OCI-M2 (cell line): ENCODE results near the gene RASSF5.

Experiments used
- DNase-seq: peaks from one replicate; lab custom pipeline; 2025; ENCODE audit not compliant: unreplicated experiment; lab: John Stamatoyannopoulos, UW

The RASSF5 gene

GRCh38 chr1:206513312-206514111, 6.2 kb downstream of the RASSF5 start:
- no peak for DNase-seq

GRCh38 chr1:206514813-206515387, 7.6 kb downstream of the RASSF5 start:
- DNase-seq, result no peak

- DNase-seq, result no peak
Measured at GRCh38 chr1:206516728-206516990, 9.3 kb downstream of the RASSF5 start.

GRCh38 chr1:206517784-206518183, 10.5 kb downstream of the RASSF5 start:
- DNase-seq, result no peak

GRCh38 chr1:206518206-206518605, 10.9 kb downstream of the RASSF5 start:
- DNase-seq, result no peak

- DNase-seq, result no peak
Measured at GRCh38 chr1:206518743-206519142, 11.4 kb downstream of the RASSF5 start.

GRCh38 chr1:206521127-206521526, 13.8 kb downstream of the RASSF5 start:
- DNase-seq, result no peak

GRCh38 chr1:206521694-206522402, 14.5 kb downstream of the RASSF5 start:
- no peak for DNase-seq

- no peak for DNase-seq
Measured at GRCh38 chr1:206524739-206525364, 17.5 kb downstream of the RASSF5 start.

- DNase-seq, result no peak
Measured at GRCh38 chr1:206526064-206526911, 19.0 kb downstream of the RASSF5 start.

- no peak for DNase-seq
Measured at GRCh38 chr1:206529425-206529824, 22.1 kb downstream of the RASSF5 start.

GRCh38 chr1:206532368-206532767, 25.0 kb downstream of the RASSF5 start:
- no peak for DNase-seq

- no peak for DNase-seq
Measured at GRCh38 chr1:206534552-206534951, 27.2 kb downstream of the RASSF5 start.

GRCh38 chr1:206535853-206536188, 28.5 kb downstream of the RASSF5 start:
- DNase-seq, result no peak

- DNase-seq, result no peak
Measured at GRCh38 chr1:206537141-206537540, 29.8 kb downstream of the RASSF5 start.

GRCh38 chr1:206538086-206538770, 30.9 kb downstream of the RASSF5 start:
- no peak for DNase-seq

GRCh38 chr1:206538901-206539640, 31.7 kb downstream of the RASSF5 start:
- DNase-seq, result no peak

GRCh38 chr1:206540044-206540780, 32.9 kb downstream of the RASSF5 start:
- no peak for DNase-seq

GRCh38 chr1:206541236-206541833, 34.0 kb downstream of the RASSF5 start:
- no peak for DNase-seq
